K562 treated with DMSO at 1 percent for 48 hours (cell line): Measurements from ENCODE around the gene OR56B1. TPM values are rescaled to one million over a fixed set of nuclear protein-coding genes. Genes with fewer than 3 reads are reported as not detected.

Experiments
- total RNA-seq: library from RNA; unstranded; fragments of 300-600 nt; gene quantifications from 2 replicates; pipeline ENCODE4 v1.2.3, GENCODE V29; 2022; ENCODE audit warnings: low replicate concordance; ENCODE audit errors: extremely low read depth

OR56B1 gene, protein sequence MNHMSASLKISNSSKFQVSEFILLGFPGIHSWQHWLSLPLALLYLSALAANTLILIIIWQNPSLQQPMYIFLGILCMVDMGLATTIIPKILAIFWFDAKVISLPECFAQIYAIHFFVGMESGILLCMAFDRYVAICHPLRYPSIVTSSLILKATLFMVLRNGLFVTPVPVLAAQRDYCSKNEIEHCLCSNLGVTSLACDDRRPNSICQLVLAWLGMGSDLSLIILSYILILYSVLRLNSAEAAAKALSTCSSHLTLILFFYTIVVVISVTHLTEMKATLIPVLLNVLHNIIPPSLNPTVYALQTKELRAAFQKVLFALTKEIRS
- total RNA-seq = not detected in 2 replicates

DNA sequence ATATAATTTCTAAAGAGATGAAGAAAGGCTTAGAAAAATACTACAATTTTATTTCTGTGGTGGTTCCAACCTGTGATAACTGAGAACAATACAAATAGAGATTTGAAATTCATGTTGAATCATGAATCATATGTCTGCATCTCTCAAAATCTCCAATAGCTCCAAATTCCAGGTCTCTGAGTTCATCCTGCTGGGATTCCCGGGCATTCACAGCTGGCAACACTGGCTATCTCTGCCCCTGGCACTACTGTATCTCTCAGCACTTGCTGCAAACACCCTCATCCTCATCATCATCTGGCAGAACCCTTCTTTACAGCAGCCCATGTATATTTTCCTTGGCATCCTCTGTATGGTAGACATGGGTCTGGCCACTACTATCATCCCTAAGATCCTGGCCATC is at the start of gene OR56B1:
Gene OR56B1, plus strand, starts transcription at position 53 of the 400 bp plus-strand sequence. Its CDS starts 69 bp downstream, at position 122.

DNA sequence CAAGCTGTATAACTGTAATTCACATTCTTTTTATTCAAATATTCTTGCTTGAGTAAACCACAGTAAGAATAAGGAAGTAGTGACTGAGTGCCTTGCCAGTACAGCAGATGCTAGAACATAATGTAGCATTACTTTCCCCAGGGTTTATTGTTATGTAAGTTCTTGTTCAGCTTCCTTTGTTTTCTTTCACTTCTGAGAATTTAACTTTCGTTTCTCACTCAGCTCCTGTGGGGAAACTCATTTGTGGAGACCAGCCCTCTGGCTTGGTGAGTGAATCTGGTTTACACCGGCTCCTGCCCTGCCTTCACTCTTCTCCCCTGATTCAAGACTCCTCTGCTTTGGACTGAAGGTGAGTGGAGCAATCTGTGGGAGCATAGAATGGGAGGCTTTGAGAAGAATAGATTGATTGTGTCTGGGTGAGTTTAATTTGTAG is 46.7 kb upstream of the OR56B1 start, which contains the start of gene TRIM22:
Gene TRIM22, plus strand, starts transcription at position 240 of the 433 bp plus-strand sequence. CDS start 6,443 bp downstream, outside the sequence.

DNA sequence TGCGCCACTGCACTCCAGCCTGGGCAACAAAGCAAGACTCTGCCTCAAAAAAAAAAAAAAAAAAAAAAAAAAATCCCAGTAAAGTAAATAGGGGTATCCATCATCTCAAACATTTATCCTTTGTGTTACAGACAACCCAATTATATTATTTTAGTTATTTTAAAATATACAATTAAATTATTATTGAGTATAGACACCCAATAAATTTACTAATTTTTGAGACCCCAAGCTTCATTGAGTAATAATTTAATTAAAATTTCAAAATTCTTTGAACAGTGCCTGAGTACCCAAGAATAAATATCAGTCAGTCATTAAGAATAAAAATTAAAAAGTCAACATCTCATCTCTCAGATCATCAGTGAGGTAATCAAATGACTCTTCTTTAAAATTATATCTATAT is 17.7 kb downstream of the OR56B1 start, which contains the start of gene OR52N4:
Gene OR52N4, plus strand, starts transcription at position 301 of the 400 bp plus-strand sequence. CDS start 498 bp downstream, outside the sequence.

DNA sequence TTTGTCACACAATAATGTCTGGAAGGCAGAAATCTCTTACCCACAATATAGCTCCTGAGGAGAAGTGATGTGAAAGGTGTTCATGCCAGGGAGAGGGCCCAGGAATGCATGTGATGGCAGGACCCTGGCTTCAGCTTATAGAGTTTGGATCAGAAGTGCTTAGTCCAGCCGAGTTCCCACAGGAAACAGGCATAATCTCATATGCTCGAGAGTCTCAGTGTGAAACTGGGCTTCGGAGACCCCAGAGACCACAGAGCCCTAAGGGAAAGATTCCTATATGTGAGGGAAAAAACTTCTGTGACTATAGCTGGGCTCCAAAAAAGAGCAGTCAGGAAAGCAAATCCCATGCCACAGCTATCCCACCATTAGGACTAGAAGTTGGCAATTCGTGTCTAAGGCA is 47.0 kb downstream of the OR56B1 start, which contains the start of gene OR52N5:
Gene OR52N5, minus strand, starts transcription at position 101 of the 400 bp plus-strand sequence. CDS start 4,721 bp downstream, outside the sequence.

Other genes with a start within 250 kb of the OR56B1 start
- not detected in 2 replicates for gene OR52D1, start 247.8 kb upstream of the OR56B1 start, total RNA-seq
- gene UBQLN3, start 226.5 kb upstream of the OR56B1 start, total RNA-seq = not detected in 2 replicates
- not detected in 2 replicates for gene UBQLNL, start 219.7 kb upstream of the OR56B1 start, total RNA-seq
- not detected in 2 replicates for gene OR52H1, start 187.9 kb upstream of the OR56B1 start, total RNA-seq
- not detected in 2 replicates for gene OR52B6, start 155.6 kb upstream of the OR56B1 start, total RNA-seq
- gene TRIM6, start 139.8 kb upstream of the OR56B1 start, total RNA-seq = not detected in 2 replicates
- gene TRIM34, start 111.4 kb upstream of the OR56B1 start, total RNA-seq = not detected in 2 replicates
- gene TRIM5, start 51.4 kb upstream of the OR56B1 start, total RNA-seq = not detected in 2 replicates
- gene TRIM22, start 46.7 kb upstream of the OR56B1 start, total RNA-seq = not detected in 2 replicates
- gene OR52N4, start 17.8 kb downstream of the OR56B1 start, total RNA-seq = not detected in 2 replicates
- gene OR52N5, start 46.9 kb downstream of the OR56B1 start, total RNA-seq = not detected in 2 replicates
- gene OR52N1, start 54.8 kb downstream of the OR56B1 start, total RNA-seq = not detected in 2 replicates
- not detected in 2 replicates for gene OR52N2, start 72.5 kb downstream of the OR56B1 start, total RNA-seq
- not detected in 2 replicates for gene OR52E6, start 105.4 kb downstream of the OR56B1 start, total RNA-seq
- gene OR52E8, start 121.2 kb downstream of the OR56B1 start, total RNA-seq = not detected in 2 replicates
- not detected in 2 replicates for gene OR52E4, start 144.2 kb downstream of the OR56B1 start, total RNA-seq
- not detected in 2 replicates for gene OR52E5, start 156.8 kb downstream of the OR56B1 start, total RNA-seq
- gene OR56A3, start 205.8 kb downstream of the OR56B1 start, total RNA-seq = not detected in 2 replicates
- gene OR56A5, start 232.0 kb downstream of the OR56B1 start, total RNA-seq = not detected in 2 replicates